ENCODE data around the gene ANO2. TPM values are rescaled to one million over a fixed set of nuclear protein-coding genes. Genes with fewer than 3 reads are reported as not detected.

ANO2 gene
- polyA plus RNA-seq, 1 experiment, result 0.09 TPM

DNA sequence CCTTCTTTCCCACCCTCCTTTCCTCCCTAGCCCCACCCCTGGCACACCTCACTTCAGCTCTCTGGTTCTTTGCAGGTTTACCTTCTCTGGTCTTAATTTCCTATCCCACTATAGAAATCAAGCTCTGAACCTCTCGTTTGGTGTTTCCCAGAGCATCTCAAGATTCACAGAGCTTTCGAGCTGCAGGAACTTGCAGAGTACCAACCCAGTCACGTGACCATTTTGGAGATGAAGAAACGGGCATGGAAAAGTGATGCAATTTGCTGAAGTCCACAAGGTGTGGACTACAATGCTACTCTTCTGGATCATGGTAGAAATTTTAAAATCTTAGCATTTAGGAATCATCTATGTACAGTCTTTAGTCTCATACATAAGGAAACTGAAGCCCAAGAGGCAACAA is 307.4 kb downstream of the ANO2 start:
- no peak for DNase-seq (ENCODE audit: low read depth, low spot score)
- Histone ChIP-seq H3K27me3 (ENCODE audit: control insufficient read depth, insufficient read depth, low read length) (peaks cover 13% of the 10 kb centered on the region), H3K9me3 (ENCODE audit: control insufficient read depth, insufficient read depth, low read length) (no peaks in the 10 kb centered on the region; the same call in 1 of the 2 replicates), H3K4me3 (ENCODE audit: low read depth, low read length) (no peak overlapping the region), H3K27ac (ENCODE audit: low read depth, low read length) (no peak overlapping the region)
- TF ChIP-seq, protein P1, sequence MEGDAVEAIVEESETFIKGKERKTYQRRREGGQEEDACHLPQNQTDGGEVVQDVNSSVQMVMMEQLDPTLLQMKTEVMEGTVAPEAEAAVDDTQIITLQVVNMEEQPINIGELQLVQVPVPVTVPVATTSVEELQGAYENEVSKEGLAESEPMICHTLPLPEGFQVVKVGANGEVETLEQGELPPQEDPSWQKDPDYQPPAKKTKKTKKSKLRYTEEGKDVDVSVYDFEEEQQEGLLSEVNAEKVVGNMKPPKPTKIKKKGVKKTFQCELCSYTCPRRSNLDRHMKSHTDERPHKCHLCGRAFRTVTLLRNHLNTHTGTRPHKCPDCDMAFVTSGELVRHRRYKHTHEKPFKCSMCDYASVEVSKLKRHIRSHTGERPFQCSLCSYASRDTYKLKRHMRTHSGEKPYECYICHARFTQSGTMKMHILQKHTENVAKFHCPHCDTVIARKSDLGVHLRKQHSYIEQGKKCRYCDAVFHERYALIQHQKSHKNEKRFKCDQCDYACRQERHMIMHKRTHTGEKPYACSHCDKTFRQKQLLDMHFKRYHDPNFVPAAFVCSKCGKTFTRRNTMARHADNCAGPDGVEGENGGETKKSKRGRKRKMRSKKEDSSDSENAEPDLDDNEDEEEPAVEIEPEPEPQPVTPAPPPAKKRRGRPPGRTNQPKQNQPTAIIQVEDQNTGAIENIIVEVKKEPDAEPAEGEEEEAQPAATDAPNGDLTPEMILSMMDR (IDR thresholded peaks at IDR 0.05; ENCODE audit: low read depth, low read length), result no peak
- ChIA-PET CTCF (interaction anchor here (1.6 kb wide), 1 partner anchor 11 kb away, joined by 6 read pairs; no protein-coding TSS in a partner anchor), POLR2A (no interaction called here)

GRCh38 chr12:5636907-5637306 is 308.2 kb downstream of the ANO2 start:
- Histone ChIP-seq H3K27ac (ENCODE audit: low read depth, low read length) (no peak overlapping the region), H3K4me3 (ENCODE audit: low read depth, low read length) (no peak overlapping the region), H3K27me3 (ENCODE audit: control insufficient read depth, insufficient read depth, low read length) (peaks cover 8% of the 10 kb centered on the region), H3K9me3 (ENCODE audit: control insufficient read depth, insufficient read depth, low read length) (no peaks in the 10 kb centered on the region; the same call in 1 of the 2 replicates)
- TF ChIP-seq, protein P1 (IDR thresholded peaks at IDR 0.05; ENCODE audit: low read depth, low read length), result no peak
- POLR2A ChIA-PET, result no interaction called here
- no peak for DNase-seq (ENCODE audit: low read depth, low spot score)
- CTCF ChIA-PET, result interaction anchor here (1.6 kb wide), 1 partner anchor 12 kb away, joined by 6 read pairs; no protein-coding TSS in a partner anchor

- Histone ChIP-seq H3K27ac (ENCODE audit: low read depth, low read length) (no peak overlapping the region), H3K27me3 (ENCODE audit: control insufficient read depth, insufficient read depth, low read length) (peaks cover 22% of the 10 kb centered on the region), H3K4me3 (ENCODE audit: low read depth, low read length) (no peak overlapping the region), H3K9me3 (ENCODE audit: control insufficient read depth, insufficient read depth, low read length) (no peaks in the 10 kb centered on the region; the same call in 1 of the 2 replicates)
- POLR2A ChIA-PET, result no interaction called here
- CTCF ChIA-PET, result interaction anchor here (2.1 kb wide), 1 partner anchor 16 kb away, joined by 8 read pairs; no protein-coding TSS in a partner anchor
- TF ChIP-seq, protein P1 (IDR thresholded peaks at IDR 0.05; ENCODE audit: low read depth, low read length), result no peak
- DNase-seq (ENCODE audit: low read depth, low spot score), result no peak
Observed at GRCh38 chr12:5633106-5633505, 312.0 kb downstream of the ANO2 start.

DNA sequence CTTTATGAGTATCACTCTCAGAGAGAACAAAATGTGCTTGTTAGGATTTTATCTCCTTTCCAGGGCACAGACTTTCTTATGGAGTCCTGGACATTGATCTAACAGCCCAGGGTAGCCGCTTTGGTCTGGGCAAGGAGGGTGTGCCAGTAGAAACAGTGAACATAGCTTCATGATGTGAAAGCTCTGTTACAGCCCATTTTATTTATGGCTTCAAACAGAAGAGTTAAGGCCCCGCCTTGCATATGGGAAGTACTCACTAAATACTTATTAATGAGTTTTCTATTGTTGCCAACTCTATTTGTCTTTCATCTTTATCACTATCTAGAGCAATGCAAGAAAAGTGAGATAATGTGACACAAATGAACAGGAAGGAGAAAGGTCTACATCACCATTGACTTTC is 312.6 kb downstream of the ANO2 start:
- no peaks in the 10 kb centered on the region; the same call in 1 of the 2 replicates for H3K9me3 ChIP-seq (ENCODE audit: control insufficient read depth, insufficient read depth, low read length)
- no peak overlapping the region for H3K4me3 ChIP-seq (ENCODE audit: low read depth, low read length)
- no peak overlapping the region for H3K27ac ChIP-seq (ENCODE audit: low read depth, low read length)
- ChIA-PET POLR2A (no interaction called here), CTCF (interaction anchor here (2.1 kb wide), 1 partner anchor 16 kb away, joined by 8 read pairs; no protein-coding TSS in a partner anchor)
- no peak for DNase-seq (ENCODE audit: low read depth, low spot score)
- TF ChIP-seq, protein P1 (IDR thresholded peaks at IDR 0.05; ENCODE audit: low read depth, low read length), result no peak
- peaks cover 22% of the 10 kb centered on the region for H3K27me3 ChIP-seq (ENCODE audit: control insufficient read depth, insufficient read depth, low read length)

DNA sequence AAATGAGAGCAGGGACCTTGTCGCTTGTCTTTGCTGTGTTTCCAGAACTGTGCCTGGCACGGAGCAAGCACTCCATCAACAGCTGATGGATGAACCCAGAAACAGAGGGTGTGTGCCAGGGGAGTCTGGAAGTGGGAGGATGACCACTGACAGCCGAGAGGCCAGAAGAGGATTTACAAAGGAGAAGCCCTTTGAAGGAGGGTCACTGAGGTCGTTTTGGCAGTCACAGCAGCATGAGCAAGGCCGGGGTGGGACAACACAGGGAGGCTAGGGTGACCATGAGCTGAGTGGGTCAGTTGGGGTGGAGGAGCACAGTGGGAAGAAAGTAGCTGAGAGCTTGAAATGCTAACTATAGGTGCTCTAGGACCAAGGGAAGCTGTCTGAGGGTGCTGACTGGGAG is 313.6 kb downstream of the ANO2 start:
- H3K27me3 ChIP-seq (ENCODE audit: control insufficient read depth, insufficient read depth, low read length), result peaks cover 22% of the 10 kb centered on the region
- H3K27ac ChIP-seq (ENCODE audit: low read depth, low read length), result no peak overlapping the region
- ChIA-PET CTCF (interaction anchor here (2.1 kb wide), 1 partner anchor 17 kb away, joined by 8 read pairs; no protein-coding TSS in a partner anchor), POLR2A (no interaction called here)
- H3K9me3 ChIP-seq (ENCODE audit: control insufficient read depth, insufficient read depth, low read length), result no peaks in the 10 kb centered on the region; the same call in 1 of the 2 replicates
- no peak for DNase-seq (ENCODE audit: low read depth, low spot score)
- H3K4me3 ChIP-seq (ENCODE audit: low read depth, low read length), result no peak overlapping the region
- TF ChIP-seq, protein P1 (IDR thresholded peaks at IDR 0.05; ENCODE audit: low read depth, low read length), result no peak
